ENCODE measurements around the gene TUFT1.

DNA sequence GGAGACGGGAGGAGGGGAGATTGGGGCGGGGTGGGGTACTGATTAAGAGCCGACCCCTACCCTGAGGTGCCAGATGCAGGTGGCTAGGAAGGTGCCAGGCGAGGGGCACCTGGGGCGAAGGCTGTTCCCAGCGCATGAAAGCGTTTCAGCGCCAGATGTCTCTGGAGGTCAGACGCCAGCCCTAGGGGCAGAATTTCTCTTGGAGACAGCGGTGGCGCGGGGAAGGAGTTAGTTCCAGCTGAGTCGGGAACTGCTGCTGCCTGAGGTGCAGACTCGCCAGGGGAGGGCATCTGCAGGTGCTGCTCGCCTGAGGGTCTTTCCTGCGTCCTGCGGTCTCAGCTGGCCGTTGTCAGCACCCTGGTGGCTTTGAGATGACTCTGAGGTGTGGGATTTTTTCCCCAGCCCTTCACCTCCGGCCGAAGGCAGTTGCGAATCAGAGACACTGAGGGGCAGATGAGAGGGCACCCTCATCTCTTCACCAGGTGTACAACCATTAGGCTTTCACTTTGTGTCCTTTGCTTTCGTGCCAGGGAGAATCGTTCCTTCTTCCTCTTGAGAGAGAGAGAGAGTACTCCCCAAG is 28.4 kb upstream of the TUFT1 start:
- TF ChIP-seq, protein P1, sequence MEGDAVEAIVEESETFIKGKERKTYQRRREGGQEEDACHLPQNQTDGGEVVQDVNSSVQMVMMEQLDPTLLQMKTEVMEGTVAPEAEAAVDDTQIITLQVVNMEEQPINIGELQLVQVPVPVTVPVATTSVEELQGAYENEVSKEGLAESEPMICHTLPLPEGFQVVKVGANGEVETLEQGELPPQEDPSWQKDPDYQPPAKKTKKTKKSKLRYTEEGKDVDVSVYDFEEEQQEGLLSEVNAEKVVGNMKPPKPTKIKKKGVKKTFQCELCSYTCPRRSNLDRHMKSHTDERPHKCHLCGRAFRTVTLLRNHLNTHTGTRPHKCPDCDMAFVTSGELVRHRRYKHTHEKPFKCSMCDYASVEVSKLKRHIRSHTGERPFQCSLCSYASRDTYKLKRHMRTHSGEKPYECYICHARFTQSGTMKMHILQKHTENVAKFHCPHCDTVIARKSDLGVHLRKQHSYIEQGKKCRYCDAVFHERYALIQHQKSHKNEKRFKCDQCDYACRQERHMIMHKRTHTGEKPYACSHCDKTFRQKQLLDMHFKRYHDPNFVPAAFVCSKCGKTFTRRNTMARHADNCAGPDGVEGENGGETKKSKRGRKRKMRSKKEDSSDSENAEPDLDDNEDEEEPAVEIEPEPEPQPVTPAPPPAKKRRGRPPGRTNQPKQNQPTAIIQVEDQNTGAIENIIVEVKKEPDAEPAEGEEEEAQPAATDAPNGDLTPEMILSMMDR (IDR thresholded peaks at IDR 0.05), result no peak
- no peak for TF ChIP-seq POLR2A (IDR thresholded peaks at IDR 0.05)
